Hepatocyte (in vitro differentiated cells): Measurements from ENCODE around the gene CCDC91. TPM values are rescaled to one million over a fixed set of nuclear protein-coding genes. Genes with fewer than 3 reads are reported as not detected.
"Not testable (repeated sequence)": the region's sequence is repeated elsewhere in the genome, so short reads cannot be mapped to it uniquely, and the experiment has no call there.

Experiments used
- DNase-seq: peaks from one replicate; pipeline ENCODE4 v3.0.0-alpha.2; 2016; ENCODE audit warnings: low spot score
- H2AFZ ChIP-seq: fragments of 200-600 bp; sonication (generic); 2 replicates; pipeline ENCODE4 v1.6.0; 2016; ENCODE audit warnings: antibody characterized with exemption, mild to moderate bottlenecking
- H3K27ac ChIP-seq: fragments of 200-600 bp; sonication (generic); 2 replicates; pipeline ENCODE4 v1.5.1; 2016; ENCODE audit warnings: mild to moderate bottlenecking
- H3K27me3 ChIP-seq: fragments of 200-600 bp; sonication (generic); 2 replicates; pipeline ENCODE4 v1.6.1; 2016
- H3K36me3 ChIP-seq: fragments of 200-600 bp; sonication (generic); replicated peaks from 2 replicates; pipeline ENCODE4 v1.5.1; 2016; ENCODE audit warnings: low read depth; ENCODE audit not compliant: insufficient read depth
- H3K4me1 ChIP-seq: fragments of 200-600 bp; sonication (generic); 2 replicates; pipeline ENCODE4 v1.5.1; 2016; ENCODE audit warnings: mild to moderate bottlenecking, moderate library complexity; ENCODE audit not compliant: insufficient read depth
- H3K4me2 ChIP-seq: fragments of 200-600 bp; sonication (generic); 2 replicates; pipeline ENCODE4 v1.6.0; 2016
- H3K4me3 ChIP-seq: fragments of 200-600 bp; sonication (generic); 2 replicates; pipeline ENCODE4 v1.5.1; 2016; ENCODE audit warnings: mild to moderate bottlenecking
- H3K79me2 ChIP-seq: fragments of 200-600 bp; sonication (generic); 2 replicates; pipeline ENCODE4 v1.6.0; 2017; ENCODE audit warnings: mild to moderate bottlenecking
- H3K9me2 ChIP-seq: fragments of 200-600 bp; sonication (generic); replicated peaks from 2 replicates; pipeline ENCODE4 v1.6.0; 2017; ENCODE audit warnings: mild to moderate bottlenecking; ENCODE audit not compliant: insufficient read depth
- H3K9me3 ChIP-seq: fragments of 200-600 bp; sonication (generic); 2 replicates; pipeline ENCODE4 v1.5.1; 2016; ENCODE audit warnings: low read depth, mild to moderate bottlenecking
- H4K20me1 ChIP-seq: fragments of 200-600 bp; sonication (generic); 2 replicates; pipeline ENCODE4 v1.6.0; 2016; ENCODE audit warnings: mild to moderate bottlenecking; ENCODE audit not compliant: insufficient read depth, poor library complexity, severe bottlenecking
- EZH2 ChIP-seq: fragments of 200-600 bp; sonication (generic); IDR thresholded peaks from 2 replicates; pipeline ENCODE4 v1.6.1; 2016; ENCODE audit warnings: antibody characterized with exemption, mild to moderate bottlenecking, borderline replicate concordance
- EZH2phosphoT487 ChIP-seq: fragments of 200-600 bp; sonication (generic); IDR thresholded peaks from one replicate; pipeline ENCODE4 v1.6.1; 2018; ENCODE audit warnings: antibody characterized with exemption, mild to moderate bottlenecking, low read depth, moderate library complexity; ENCODE audit not compliant: unreplicated experiment, severe bottlenecking
- WGBS: methylation state at CpG from one replicate; pipeline ENCODE4 v1.1.6; 2016; ENCODE audit warnings: low lambda C conversion rate; ENCODE audit errors: missing lambda C conversion rate; 5-methylcytosine and 5-hydroxymethylcytosine counted together
- polyA plus RNA-seq: library from polyadenylated mRNA; unstranded; fragments of >200 nt; fragmentation: Nextera tagmentation; extraction: Ambion mirVana; gene quantifications from 2 replicates; pipeline ENCODE4 v1.2.1, GENCODE V29; 2016
- total RNA-seq: library from RNA; depleted of rRNA; stranded (reverse); fragments of >200 nt; gene quantifications from 2 replicates; pipeline ENCODE4 v1.2.3, GENCODE V29; 2014
- TF ChIP-seq, protein P1 (sequence below): fragments of 200-600 bp; sonication (generic); IDR thresholded peaks from 2 replicates; pipeline ENCODE4 v1.5.1; 2016; ENCODE audit warnings: antibody characterized with exemption, mild to moderate bottlenecking; ENCODE audit not compliant: poor library complexity

The CCDC91 gene
- total and polyA plus RNA-seq, 2 experiments from 2014 or later = 14.2 to 15.1 TPM

DNA sequence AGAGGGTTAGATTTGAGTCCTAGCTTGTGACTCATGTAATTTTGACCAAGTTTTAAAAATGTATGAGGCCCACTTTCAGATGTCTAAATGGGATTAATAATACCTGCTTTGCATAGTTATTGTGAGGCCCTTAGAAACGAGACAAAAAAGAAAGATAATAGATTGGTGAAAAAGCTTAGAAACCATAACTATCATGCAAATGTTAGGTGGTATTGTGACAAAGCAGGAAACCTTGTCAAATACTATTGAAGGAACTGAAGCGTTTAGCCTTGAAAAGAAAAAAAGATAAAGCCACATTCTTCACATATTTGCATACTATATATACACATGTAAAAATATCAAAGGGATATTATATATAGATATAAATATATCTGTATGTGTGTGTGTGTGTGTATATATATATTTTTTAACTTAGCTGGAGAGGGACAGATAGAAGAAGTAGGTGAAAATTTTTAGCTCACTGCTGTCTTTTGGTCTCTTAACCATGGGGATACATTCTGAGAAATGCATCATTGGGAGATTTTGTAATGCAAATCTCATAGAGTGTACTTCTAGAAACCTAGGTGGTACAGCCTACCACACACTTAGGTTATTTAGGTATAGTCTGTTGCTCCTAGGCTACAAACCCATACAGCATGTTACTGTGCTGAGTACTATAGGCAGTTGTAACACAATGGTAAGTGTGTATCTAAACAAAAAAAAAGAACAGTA is 270.3 kb downstream of the CCDC91 start:
- WGBS = 75% methylated on average over 2 of the region's 2 CpGs
- H3K36me3 ChIP-seq = no peaks in the 10 kb centered on the region
- H3K4me2 ChIP-seq = no peak overlapping the region

DNA sequence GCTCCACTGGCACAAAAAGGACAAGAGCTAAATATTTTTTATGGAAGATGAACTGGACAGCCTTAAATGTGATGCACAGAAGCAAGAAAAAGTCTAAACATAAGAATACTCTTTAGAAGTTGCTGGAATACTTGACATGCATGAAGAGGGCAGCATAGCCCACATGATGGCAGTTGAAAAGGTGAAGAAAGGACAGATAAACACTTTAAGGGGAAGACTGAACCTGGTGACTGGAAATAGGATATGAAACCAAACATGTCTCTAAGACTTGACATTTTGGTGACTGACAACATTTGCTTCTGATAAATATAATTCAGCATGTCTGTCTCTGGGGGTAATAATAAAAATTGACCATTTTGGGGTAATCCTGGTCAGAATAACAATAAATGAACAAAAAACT is 273.1 kb downstream of the CCDC91 start:
- no peaks in the 10 kb centered on the region for H3K27me3 ChIP-seq
- H3K9me3 ChIP-seq = no peaks in the 10 kb centered on the region
- H3K4me2 ChIP-seq = no peak overlapping the region
- no peaks in the 10 kb centered on the region for H3K36me3 ChIP-seq
- H3K9me2 ChIP-seq = no peaks in the 10 kb centered on the region
- no peak overlapping the region for H3K4me3 ChIP-seq
- no peaks in the 10 kb centered on the region for H3K79me2 ChIP-seq
- no peak for DNase-seq
- no peaks in the 10 kb centered on the region for H4K20me1 ChIP-seq
- H3K27ac ChIP-seq = no peak overlapping the region
- no peaks in the 10 kb centered on the region for H3K4me1 ChIP-seq
- no peak for TF ChIP-seq EZH2
- TF ChIP-seq EZH2phosphoT487 = no peak
- TF ChIP-seq, protein P1, sequence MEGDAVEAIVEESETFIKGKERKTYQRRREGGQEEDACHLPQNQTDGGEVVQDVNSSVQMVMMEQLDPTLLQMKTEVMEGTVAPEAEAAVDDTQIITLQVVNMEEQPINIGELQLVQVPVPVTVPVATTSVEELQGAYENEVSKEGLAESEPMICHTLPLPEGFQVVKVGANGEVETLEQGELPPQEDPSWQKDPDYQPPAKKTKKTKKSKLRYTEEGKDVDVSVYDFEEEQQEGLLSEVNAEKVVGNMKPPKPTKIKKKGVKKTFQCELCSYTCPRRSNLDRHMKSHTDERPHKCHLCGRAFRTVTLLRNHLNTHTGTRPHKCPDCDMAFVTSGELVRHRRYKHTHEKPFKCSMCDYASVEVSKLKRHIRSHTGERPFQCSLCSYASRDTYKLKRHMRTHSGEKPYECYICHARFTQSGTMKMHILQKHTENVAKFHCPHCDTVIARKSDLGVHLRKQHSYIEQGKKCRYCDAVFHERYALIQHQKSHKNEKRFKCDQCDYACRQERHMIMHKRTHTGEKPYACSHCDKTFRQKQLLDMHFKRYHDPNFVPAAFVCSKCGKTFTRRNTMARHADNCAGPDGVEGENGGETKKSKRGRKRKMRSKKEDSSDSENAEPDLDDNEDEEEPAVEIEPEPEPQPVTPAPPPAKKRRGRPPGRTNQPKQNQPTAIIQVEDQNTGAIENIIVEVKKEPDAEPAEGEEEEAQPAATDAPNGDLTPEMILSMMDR = no peak
- H2AFZ ChIP-seq = no peak overlapping the region

More for the DNA sequence above, 270.3 kb downstream of the CCDC91 start:
- Histone ChIP-seq H2AFZ (no peak overlapping the region), H4K20me1 (no peaks in the 10 kb centered on the region), H3K79me2 (no peaks in the 10 kb centered on the region), H3K27ac (no peak overlapping the region), H3K9me3 (no peaks in the 10 kb centered on the region), H3K4me1 (no peaks in the 10 kb centered on the region), H3K9me2 (no peaks in the 10 kb centered on the region), H3K27me3 (no peaks in the 10 kb centered on the region), H3K4me3 (no peak overlapping the region)
- TF ChIP-seq EZH2phosphoT487 = no peak
- no peak for TF ChIP-seq EZH2
- TF ChIP-seq, protein P1 = no peak
- DNase-seq = no peak

DNA sequence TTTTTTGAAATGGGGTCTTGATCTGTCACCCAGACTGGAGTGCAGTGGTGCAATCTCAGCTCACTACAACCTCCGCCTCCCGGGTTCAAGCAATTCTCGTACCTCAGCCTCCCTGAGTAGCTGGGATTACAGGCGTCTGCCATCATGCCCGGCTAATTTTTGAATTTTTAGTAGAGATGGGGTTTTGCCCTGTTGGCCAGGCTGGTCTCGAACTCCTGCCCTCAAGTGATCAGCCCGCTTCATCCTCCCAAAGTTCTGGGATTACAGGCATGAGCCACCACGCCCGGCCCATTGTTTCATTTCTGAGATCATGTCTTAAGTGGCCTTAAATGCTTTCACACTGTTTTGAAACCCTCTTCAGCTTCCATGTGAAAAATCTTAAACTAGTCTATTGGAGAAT is 281.5 kb downstream of the CCDC91 start:
- not testable (repeated sequence) for H3K4me3 ChIP-seq, H3K9me3 ChIP-seq, H4K20me1 ChIP-seq, H3K79me2 ChIP-seq, H3K36me3 ChIP-seq, H3K27ac ChIP-seq, H3K27me3 ChIP-seq, H3K4me2 ChIP-seq, H3K4me1 ChIP-seq, H2AFZ ChIP-seq, H3K9me2 ChIP-seq, DNase-seq
- 99% methylated on average over 9 of the region's 9 CpGs for WGBS

DNA sequence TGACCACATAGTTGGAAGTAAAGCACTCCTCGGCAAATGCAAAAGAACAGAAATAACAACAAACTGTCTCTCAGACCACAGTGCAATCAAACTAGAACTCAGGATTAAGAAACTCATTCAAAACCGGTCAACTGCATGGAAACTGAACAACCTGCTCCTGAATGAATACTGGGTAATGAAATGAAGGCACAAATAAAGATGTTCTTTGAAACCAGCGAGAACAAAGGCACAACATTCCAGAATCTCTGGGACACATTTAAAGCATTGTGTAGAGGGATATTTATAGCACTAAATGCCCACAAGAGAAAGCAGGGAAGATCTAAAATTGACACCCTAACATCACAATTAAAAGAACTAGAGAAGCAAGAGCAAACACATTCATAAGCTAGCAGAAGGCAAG is 285.9 kb downstream of the CCDC91 start:
- H3K9me3 ChIP-seq, H3K36me3 ChIP-seq, H4K20me1 ChIP-seq, H2AFZ ChIP-seq, H3K9me2 ChIP-seq, DNase-seq, H3K27ac ChIP-seq, H3K79me2 ChIP-seq, H3K4me1 ChIP-seq, H3K4me2 ChIP-seq, H3K27me3 ChIP-seq, H3K4me3 ChIP-seq: not testable (repeated sequence)
- WGBS = 97% methylated on average over 3 of the region's 3 CpGs

DNA sequence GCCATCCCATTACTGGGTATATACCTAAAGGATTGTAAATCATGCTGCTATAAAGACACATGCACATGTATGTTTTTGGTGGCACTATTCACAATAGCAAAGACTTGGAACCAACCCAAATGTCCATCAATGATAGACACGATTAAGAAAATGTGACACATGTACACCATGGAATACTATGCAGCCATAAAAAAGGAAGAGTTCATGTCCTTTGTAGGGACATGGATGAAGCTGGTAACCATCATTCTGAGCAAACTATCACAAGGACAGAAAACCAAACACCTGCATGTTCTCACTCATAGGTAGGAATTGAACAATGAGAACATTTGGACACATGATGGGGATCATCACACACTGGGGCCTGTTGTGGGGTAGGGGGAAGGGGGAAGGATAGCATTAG is 288.8 kb downstream of the CCDC91 start:
- not testable (repeated sequence) for H3K4me1 ChIP-seq, H2AFZ ChIP-seq, H3K4me2 ChIP-seq, H3K4me3 ChIP-seq, H3K27ac ChIP-seq, H3K79me2 ChIP-seq, H3K9me3 ChIP-seq, H4K20me1 ChIP-seq, DNase-seq, H3K36me3 ChIP-seq, H3K27me3 ChIP-seq, H3K9me2 ChIP-seq
- 100% methylated on average over 1 of the region's 1 CpG for WGBS
